Lung (tissue), 12 donors: ENCODE data around the gene IL1RAP. TPM values are rescaled to one million over a fixed set of nuclear protein-coding genes. Genes with fewer than 3 reads are reported as not detected.
A peak's percentile ranks its signal among the peaks of the same experiment; 100 is the strongest.

Source experiments
- ATAC-seq: fragments of 200-7000 bp; cut with Tn5 transposase; one replicate; pipeline ENCODE4 v1.9.1; 2020; ENCODE audit warnings: moderate number of reproducible peaks; ENCODE audit not compliant: insufficient read depth, low FRiP score
- DNase-seq, 3 donors: peaks; one replicate each; pipeline ENCODE4 v3.0.0-alpha.2; 2013 to 2017
- H3K27ac ChIP-seq, 2 donors: one replicate each; pipeline ENCODE4 v1.5.1; 2013; ENCODE audit warnings: mild to moderate bottlenecking in 2 of 2, moderate library complexity in 2 of 2, control low read depth in 1 of 2, inconsistent platforms in 1 of 2, low read depth in 1 of 2, low read length in 1 of 2
- H3K27me3 ChIP-seq, 3 donors: one replicate each; pipeline ENCODE4 v1.5.1; 2013; ENCODE audit warnings: low read length in 2 of 3; ENCODE audit not compliant: control insufficient read depth in 3 of 3, insufficient read depth in 3 of 3
- H3K36me3 ChIP-seq, 4 donors: one replicate each; pipeline ENCODE4 v1.5.1; 2013; ENCODE audit warnings: low read length in 4 of 4, mild to moderate bottlenecking in 1 of 4, moderate library complexity in 1 of 4; ENCODE audit not compliant: control insufficient read depth in 4 of 4, insufficient read depth in 4 of 4
- H3K4me1 ChIP-seq, 5 donors: one replicate each; pipeline ENCODE4 v1.5.1; 2013; ENCODE audit warnings: low read length in 5 of 5, mild to moderate bottlenecking in 2 of 5, moderate library complexity in 1 of 5; ENCODE audit not compliant: control insufficient read depth in 5 of 5, insufficient read depth in 5 of 5
- H3K4me3 ChIP-seq: one replicate; pipeline ENCODE4 v1.5.1; 2013; ENCODE audit warnings: mild to moderate bottlenecking, control low read depth, moderate library complexity
- H3K9ac ChIP-seq, 2 donors: one replicate each; pipeline ENCODE4 v1.5.1; 2013; ENCODE audit warnings: low read length in 2 of 2, control low read depth in 1 of 2; ENCODE audit not compliant: insufficient read depth in 1 of 2
- H3K9me3 ChIP-seq, 4 donors: one replicate each; pipeline ENCODE4 v1.5.1; 2013; ENCODE audit warnings: low read length in 3 of 4, mild to moderate bottlenecking in 1 of 4, moderate library complexity in 1 of 4; ENCODE audit not compliant: control insufficient read depth in 4 of 4, insufficient read depth in 3 of 4
- WGBS, 2 donors: extraction: QIAGEN DNeasy Blood & Tissue Kit; methylation state at CpG; one replicate each; pipeline ENCODE4 v1.1.7; 2013; 5-methylcytosine and 5-hydroxymethylcytosine counted together
- polyA plus RNA-seq, 2 donors: library from polyadenylated mRNA; stranded (reverse); fragments of 200-250 nt; gene quantifications; one replicate each; pipeline ENCODE4 v1.2.1, GENCODE V29; 2013
- total RNA-seq, 2 donors: library from RNA; depleted of rRNA in 1 of 2; stranded (reverse); fragments of >200 nt in 1 of 2; gene quantifications; one replicate each; pipeline ENCODE4 v1.2.1, GENCODE V29; 2014 to 2021
- TF ChIP-seq, protein P1 (sequence below): IDR thresholded peaks from 2 replicates; pipeline ENCODE4 v1.5.1; 2012; ENCODE audit warnings: mild to moderate bottlenecking; ENCODE audit errors: control extremely low read depth, extremely low read depth
- donor health status: control.
- donor health status: control.
- donor health status: Bipolar disorder and iron deficiency.
- donor health status: healthy.
- donor health status: DM: yes; HTN: yes; CAD: no.

IL1RAP gene
- total and polyA plus RNA-seq, 4 donors = 3.2 to 34.2 (median 26.8) TPM

DNA sequence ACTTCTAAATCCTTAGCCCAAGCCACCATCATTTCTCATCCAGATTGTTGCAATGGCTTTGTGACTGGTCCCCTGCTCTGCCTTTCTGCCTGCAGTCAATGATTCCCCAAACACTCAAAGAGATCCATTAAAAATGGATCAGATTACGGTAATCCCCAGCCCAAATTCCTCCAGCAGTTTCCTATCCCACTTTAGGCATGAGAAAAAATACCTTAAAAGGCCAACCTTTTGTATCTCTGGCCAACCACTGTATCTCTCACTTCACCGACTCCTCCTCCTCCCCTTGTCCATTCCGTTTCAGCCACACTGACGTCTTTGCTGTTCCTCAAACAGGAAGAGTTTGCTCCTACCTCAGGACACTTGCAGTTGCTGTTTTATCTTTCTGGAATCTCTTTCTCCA is 20.9 kb upstream of the IL1RAP start:
- H3K27me3 ChIP-seq = no peaks in the 10 kb centered on the region
- no peak for ATAC-seq
- no peak for DNase-seq
- peak overlapping the region in 1 of 2 donors; percentile 72 for H3K27ac ChIP-seq
- no peaks in the 10 kb centered on the region for H3K36me3 ChIP-seq
- peaks cover 0 to 2% (median 0%) of the 10 kb centered on the region in 4 donors for H3K9me3 ChIP-seq
- WGBS, 2 donors = 78 to 85% methylated on average over 4 of the region's 4 CpGs
- TF ChIP-seq, protein P1, sequence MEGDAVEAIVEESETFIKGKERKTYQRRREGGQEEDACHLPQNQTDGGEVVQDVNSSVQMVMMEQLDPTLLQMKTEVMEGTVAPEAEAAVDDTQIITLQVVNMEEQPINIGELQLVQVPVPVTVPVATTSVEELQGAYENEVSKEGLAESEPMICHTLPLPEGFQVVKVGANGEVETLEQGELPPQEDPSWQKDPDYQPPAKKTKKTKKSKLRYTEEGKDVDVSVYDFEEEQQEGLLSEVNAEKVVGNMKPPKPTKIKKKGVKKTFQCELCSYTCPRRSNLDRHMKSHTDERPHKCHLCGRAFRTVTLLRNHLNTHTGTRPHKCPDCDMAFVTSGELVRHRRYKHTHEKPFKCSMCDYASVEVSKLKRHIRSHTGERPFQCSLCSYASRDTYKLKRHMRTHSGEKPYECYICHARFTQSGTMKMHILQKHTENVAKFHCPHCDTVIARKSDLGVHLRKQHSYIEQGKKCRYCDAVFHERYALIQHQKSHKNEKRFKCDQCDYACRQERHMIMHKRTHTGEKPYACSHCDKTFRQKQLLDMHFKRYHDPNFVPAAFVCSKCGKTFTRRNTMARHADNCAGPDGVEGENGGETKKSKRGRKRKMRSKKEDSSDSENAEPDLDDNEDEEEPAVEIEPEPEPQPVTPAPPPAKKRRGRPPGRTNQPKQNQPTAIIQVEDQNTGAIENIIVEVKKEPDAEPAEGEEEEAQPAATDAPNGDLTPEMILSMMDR = no peak
- H3K4me1 ChIP-seq = peaks cover 0 to 6% (median 0%) of the 10 kb centered on the region in 5 donors
- no peak overlapping the region for H3K4me3 ChIP-seq
- no peak overlapping the region for H3K9ac ChIP-seq

DNA sequence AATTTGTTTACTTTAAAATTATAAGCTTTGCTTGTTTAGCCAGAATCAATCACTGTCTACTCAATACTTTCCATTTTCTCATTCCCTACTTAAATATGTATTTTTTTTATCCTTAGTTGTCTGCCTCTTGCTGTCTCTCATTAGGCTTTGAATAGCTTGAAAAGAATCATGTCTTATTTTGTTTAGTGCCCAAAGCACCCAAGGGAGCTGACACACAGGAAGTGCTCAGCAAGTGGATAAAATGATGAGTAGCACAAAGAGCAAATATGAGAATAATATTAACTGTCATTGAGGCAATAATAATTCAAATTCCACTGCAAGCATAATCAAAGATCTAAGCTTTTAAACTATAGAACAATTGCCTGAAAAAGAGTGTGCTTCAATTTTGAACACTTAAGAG is 19.0 kb upstream of the IL1RAP start:
- H3K27me3 ChIP-seq = no peaks in the 10 kb centered on the region
- DNase-seq = no peak
- peak overlapping the region in 1 of 2 donors; percentile 16 for H3K27ac ChIP-seq
- H3K36me3 ChIP-seq = no peaks in the 10 kb centered on the region
- TF ChIP-seq, protein P1 = no peak
- peaks cover 0 to 2% (median 0%) of the 10 kb centered on the region in 4 donors for H3K9me3 ChIP-seq
- no peak overlapping the region for H3K9ac ChIP-seq
- ATAC-seq = no peak
- H3K4me3 ChIP-seq = no peak overlapping the region
- H3K4me1 ChIP-seq = peaks cover 0 to 4% (median 0%) of the 10 kb centered on the region in 5 donors

DNA sequence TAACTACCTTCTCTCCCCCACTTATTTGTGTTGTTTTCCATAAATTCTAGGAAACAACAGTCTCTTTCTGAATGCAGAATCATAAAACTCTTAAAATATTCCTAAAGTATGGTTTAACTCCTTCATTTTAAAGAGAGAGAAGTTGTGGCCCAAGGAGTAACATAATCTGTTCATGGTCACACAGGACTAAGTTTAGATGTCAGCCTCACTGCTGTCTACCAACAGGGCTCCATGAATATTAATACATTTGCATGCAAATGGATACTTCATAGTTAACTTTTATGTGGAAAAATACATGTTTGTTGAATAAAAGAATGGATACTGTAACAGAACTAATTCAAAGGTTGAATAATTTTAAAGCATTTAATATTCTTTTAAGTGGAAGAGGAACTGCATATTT is 18.5 kb upstream of the IL1RAP start:
- ATAC-seq (no peak), DNase-seq (no peak)
- Histone ChIP-seq H3K27ac (no peak overlapping the region), H3K4me3 (no peak overlapping the region), H3K9ac (no peak overlapping the region), H3K9me3 (peaks cover 0 to 2% (median 0%) of the 10 kb centered on the region in 4 donors), H3K4me1 (peaks cover 0 to 4% (median 0%) of the 10 kb centered on the region in 5 donors), H3K27me3 (no peaks in the 10 kb centered on the region), H3K36me3 (no peaks in the 10 kb centered on the region)
- TF ChIP-seq, protein P1 = no peak

DNA sequence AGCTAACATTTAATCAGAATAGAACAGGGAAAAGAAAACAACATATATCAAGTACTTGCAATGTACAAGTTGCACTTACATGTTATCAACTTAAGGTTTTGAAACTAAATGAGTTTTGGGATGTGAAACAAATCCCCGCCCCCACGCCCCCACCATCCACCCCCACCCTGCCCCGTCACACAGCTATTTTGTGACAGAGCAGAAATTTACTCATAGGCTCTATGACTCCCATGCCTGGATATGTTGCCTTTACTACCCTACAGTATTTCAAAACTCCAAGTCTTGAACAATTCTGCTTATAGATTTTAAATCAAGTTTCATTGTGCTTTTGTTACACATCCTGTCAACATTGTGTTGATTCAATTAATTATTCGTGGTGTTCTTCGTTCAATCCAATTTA is 18.1 kb upstream of the IL1RAP start:
- Histone ChIP-seq H3K27ac (peak overlapping the region in 1 of 2 donors; percentile 66), H3K36me3 (no peaks in the 10 kb centered on the region), H3K9ac (no peak overlapping the region), H3K9me3 (peaks cover 0 to 2% (median 0%) of the 10 kb centered on the region in 4 donors), H3K27me3 (no peaks in the 10 kb centered on the region), H3K4me1 (peaks cover 0 to 4% (median 0%) of the 10 kb centered on the region in 5 donors), H3K4me3 (no peak overlapping the region)
- TF ChIP-seq, protein P1 = no peak
- WGBS, 2 donors = 69 to 81% methylated on average over 5 of the region's 5 CpGs
- DNase-seq = no peak
- ATAC-seq = no peak
